SK-N-SH (cell line): ENCODE measurements around the gene NPM1.

Source experiments
- CHD2 ChIP-seq: fragments of 150-350 bp; IDR thresholded peaks from 2 replicates; pipeline ENCODE4 v1.6.1; 2018; ENCODE audit warnings: low read length; ENCODE audit not compliant: partially characterized antibody
- ELF1 ChIP-seq: IDR thresholded peaks from 2 replicates; pipeline ENCODE4 v1.4.0; 2012
- EP300 ChIP-seq, 2 experiments: IDR thresholded peaks; 2 replicates each; pipeline versions ENCODE4 v1.4.0 to v1.6.1; 2012; ENCODE audit warnings: borderline replicate concordance in 1 of 2, low read depth in 1 of 2, low read length in 1 of 2
- FOXM1 ChIP-seq: IDR thresholded peaks from 2 replicates; pipeline ENCODE4 v1.4.0; 2012; ENCODE audit warnings: low read depth, mild to moderate bottlenecking
- MXI1 ChIP-seq: IDR thresholded peaks from 2 replicates; pipeline ENCODE4 v1.6.1; 2012; ENCODE audit warnings: mild to moderate bottlenecking, low read depth, low read length, improper control_type of control experiment
- POLR2AphosphoS5 ChIP-seq: IDR thresholded peaks from 2 replicates; pipeline ENCODE4 v1.6.1; 2012; ENCODE audit warnings: low read depth, low read length
- RCOR1 ChIP-seq: fragments of 150-350 bp; IDR thresholded peaks from 2 replicates; pipeline ENCODE4 v1.6.1; 2017; ENCODE audit warnings: antibody characterized with exemption, low read length
- RFX5 ChIP-seq: IDR thresholded peaks from 2 replicates; pipeline ENCODE4 v1.6.1; 2012; ENCODE audit warnings: mild to moderate bottlenecking, improper control_type of control experiment, low read length
- TAF1 ChIP-seq: IDR thresholded peaks from 2 replicates; pipeline ENCODE4 v1.6.1; 2012; ENCODE audit warnings: low read depth, mild to moderate bottlenecking, low read length, moderate library complexity, borderline replicate concordance
- TF ChIP-seq, protein P1 (sequence below): fragments of 200-600 bp; sonication (generic); IDR thresholded peaks from 2 replicates; pipeline ENCODE4 v1.6.1; 2017; ENCODE audit warnings: antibody characterized with exemption, mild to moderate bottlenecking, moderate library complexity
- TF ChIP-seq, protein P2 (sequence below): IDR thresholded peaks from 2 replicates; pipeline ENCODE4 v1.6.1; 2012; ENCODE audit warnings: mild to moderate bottlenecking, low read depth, low read length, moderate library complexity

- TF ChIP-seq, protein P1, sequence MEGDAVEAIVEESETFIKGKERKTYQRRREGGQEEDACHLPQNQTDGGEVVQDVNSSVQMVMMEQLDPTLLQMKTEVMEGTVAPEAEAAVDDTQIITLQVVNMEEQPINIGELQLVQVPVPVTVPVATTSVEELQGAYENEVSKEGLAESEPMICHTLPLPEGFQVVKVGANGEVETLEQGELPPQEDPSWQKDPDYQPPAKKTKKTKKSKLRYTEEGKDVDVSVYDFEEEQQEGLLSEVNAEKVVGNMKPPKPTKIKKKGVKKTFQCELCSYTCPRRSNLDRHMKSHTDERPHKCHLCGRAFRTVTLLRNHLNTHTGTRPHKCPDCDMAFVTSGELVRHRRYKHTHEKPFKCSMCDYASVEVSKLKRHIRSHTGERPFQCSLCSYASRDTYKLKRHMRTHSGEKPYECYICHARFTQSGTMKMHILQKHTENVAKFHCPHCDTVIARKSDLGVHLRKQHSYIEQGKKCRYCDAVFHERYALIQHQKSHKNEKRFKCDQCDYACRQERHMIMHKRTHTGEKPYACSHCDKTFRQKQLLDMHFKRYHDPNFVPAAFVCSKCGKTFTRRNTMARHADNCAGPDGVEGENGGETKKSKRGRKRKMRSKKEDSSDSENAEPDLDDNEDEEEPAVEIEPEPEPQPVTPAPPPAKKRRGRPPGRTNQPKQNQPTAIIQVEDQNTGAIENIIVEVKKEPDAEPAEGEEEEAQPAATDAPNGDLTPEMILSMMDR = no peak
- TF ChIP-seq POLR2AphosphoS5 (no peak), RFX5 (no peak), FOXM1 (no peak), EP300 (IDR thresholded peaks at IDR 0.05; ENCODE audit: borderline replicate concordance in 1 of 2, low read depth in 1 of 2, low read length in 1 of 2) (no peak), MXI1 (no peak), CHD2 (no peak), TAF1 (no peak), RCOR1 (no peak), ELF1 (no peak)
- TF ChIP-seq, protein P2, sequence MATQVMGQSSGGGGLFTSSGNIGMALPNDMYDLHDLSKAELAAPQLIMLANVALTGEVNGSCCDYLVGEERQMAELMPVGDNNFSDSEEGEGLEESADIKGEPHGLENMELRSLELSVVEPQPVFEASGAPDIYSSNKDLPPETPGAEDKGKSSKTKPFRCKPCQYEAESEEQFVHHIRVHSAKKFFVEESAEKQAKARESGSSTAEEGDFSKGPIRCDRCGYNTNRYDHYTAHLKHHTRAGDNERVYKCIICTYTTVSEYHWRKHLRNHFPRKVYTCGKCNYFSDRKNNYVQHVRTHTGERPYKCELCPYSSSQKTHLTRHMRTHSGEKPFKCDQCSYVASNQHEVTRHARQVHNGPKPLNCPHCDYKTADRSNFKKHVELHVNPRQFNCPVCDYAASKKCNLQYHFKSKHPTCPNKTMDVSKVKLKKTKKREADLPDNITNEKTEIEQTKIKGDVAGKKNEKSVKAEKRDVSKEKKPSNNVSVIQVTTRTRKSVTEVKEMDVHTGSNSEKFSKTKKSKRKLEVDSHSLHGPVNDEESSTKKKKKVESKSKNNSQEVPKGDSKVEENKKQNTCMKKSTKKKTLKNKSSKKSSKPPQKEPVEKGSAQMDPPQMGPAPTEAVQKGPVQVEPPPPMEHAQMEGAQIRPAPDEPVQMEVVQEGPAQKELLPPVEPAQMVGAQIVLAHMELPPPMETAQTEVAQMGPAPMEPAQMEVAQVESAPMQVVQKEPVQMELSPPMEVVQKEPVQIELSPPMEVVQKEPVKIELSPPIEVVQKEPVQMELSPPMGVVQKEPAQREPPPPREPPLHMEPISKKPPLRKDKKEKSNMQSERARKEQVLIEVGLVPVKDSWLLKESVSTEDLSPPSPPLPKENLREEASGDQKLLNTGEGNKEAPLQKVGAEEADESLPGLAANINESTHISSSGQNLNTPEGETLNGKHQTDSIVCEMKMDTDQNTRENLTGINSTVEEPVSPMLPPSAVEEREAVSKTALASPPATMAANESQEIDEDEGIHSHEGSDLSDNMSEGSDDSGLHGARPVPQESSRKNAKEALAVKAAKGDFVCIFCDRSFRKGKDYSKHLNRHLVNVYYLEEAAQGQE = no peak
Measured at GRCh38 chr5:171433352-171433698, 45.7 kb downstream of the NPM1 start.
